ENCODE measurements around the gene SV2C.
"Not testable (repeated sequence)": the region's sequence is repeated elsewhere in the genome, so short reads cannot be mapped to it uniquely, and the experiment has no call there.

Gene SV2C

GRCh38 chr5:76356887-76357286, 273.7 kb downstream of the SV2C start:
- no peak for DNase-seq

- DNase-seq: no peak
These were observed 280.4 kb downstream of the SV2C start for GRCh38 chr5:76363352-76364225.

- DNase-seq: no peak
These were observed 281.0 kb downstream of the SV2C start for GRCh38 chr5:76364226-76364589.

DNA sequence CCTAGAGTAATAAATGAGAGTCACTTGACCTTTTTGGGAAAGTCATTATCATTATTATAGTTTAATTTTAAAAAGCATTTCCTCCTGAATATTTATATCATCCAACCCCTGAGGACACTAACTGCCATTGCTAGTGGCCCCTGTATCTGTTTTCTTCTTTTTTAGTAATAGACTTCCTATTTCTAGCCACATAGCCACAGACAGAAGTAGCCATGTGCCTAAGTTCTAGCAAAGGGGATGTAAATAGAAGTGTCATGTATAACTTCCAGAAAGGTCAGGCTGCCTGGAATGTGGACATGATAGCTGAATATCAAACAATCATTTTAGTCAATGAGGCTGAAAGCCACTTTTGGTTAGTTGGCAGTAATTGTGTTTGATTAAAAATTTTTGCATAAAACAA, 282.4 kb downstream of the SV2C start:
- DNase-seq: no peak

DNA sequence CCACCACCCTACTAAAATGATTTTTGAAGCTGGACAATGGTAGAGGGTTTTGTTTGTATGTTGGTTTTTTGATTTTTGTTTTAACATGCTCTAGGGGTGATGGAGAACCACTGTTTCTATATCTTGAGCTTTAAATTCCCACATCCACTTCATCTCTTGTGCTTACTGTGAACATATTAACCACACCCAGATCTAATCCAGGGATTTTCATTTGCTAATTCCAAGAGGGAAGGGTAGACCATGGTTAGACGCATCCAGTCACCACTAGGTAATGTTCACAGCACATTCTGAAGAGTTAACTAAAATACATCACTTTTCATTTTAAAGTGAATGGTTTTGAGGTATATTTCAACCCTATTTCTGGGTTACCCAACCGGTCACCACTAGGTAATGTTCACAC, 283.4 kb downstream of the SV2C start:
- DNase-seq: no peak

DNA sequence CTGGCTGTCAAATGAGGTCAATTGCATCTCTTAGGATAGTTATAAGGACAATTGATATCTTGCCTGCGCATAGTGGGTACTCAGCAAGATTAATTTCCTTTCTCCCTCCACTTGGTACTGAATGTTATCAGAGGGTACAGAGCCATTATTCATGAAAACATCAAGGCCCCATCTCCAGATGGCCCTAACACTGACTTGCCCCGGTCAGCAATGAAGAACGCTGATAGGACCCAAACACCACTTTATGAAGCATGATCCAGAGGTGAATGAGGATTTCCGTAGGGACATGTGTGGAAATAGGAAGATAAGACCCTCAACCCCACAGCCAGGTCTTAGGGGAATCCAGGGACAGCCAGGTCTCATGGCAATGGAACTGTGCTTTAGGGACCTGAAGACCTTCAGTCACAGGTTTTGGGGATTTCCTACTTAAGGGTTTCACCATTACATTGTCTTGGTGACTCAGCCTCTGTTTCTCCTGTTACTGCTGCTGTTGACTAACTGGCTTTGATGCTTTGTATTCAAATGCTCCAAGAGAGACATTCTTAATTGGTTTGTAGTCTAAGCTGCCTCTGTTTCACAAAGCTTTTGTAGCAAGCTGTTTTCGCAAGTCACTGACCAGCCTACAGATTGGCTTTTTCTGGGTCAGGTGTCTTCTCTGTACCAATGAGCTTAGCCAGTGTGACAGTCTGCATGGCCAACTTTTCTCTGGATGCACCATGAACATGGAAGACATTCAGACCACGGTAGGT, 284.6 kb downstream of the SV2C start:
- DNase-seq: no peak

GRCh38 chr5:76368941-76369340, 285.8 kb downstream of the SV2C start:
- DNase-seq: no peak

DNA sequence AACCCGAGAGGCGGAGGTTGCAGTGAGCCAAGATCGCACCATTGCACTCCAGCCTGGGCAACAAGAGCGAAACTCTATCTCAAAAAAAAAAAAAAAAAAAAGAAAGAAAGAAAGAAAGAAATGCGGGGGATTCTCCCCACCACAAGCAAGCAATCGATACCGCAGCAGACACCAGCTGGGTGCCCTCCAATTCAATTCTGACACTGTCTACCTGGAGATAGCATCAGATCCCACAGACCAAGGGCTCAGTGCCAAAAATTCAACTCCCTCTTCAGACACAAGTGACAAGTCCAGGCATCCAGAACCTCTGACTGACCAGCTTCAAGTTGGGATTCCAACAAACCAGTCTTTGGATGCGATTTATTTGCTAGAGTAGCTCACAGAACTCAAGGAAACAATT, 286.5 kb downstream of the SV2C start:
- not testable (repeated sequence) for DNase-seq

DNA sequence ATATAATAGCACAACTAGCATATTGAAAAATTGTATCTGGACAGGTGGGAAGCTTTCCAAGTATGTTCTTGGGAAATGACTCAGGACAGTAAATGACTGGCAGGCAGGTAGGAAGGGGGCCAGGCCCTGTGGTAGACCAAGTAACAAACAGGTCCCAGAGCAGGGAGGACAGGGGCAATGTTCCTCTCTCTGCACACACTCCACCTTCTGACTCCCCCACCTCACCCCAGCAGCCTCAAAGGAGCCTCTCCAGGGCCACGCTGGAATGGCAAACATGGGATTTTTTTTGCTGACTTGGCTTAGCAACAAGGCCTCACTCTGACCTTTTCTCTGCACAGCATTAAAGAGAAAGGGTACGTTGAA, 288.8 kb downstream of the SV2C start:
- no peak for DNase-seq

GRCh38 chr5:76372323-76373054, 289.3 kb downstream of the SV2C start:
- DNase-seq: no peak

DNA sequence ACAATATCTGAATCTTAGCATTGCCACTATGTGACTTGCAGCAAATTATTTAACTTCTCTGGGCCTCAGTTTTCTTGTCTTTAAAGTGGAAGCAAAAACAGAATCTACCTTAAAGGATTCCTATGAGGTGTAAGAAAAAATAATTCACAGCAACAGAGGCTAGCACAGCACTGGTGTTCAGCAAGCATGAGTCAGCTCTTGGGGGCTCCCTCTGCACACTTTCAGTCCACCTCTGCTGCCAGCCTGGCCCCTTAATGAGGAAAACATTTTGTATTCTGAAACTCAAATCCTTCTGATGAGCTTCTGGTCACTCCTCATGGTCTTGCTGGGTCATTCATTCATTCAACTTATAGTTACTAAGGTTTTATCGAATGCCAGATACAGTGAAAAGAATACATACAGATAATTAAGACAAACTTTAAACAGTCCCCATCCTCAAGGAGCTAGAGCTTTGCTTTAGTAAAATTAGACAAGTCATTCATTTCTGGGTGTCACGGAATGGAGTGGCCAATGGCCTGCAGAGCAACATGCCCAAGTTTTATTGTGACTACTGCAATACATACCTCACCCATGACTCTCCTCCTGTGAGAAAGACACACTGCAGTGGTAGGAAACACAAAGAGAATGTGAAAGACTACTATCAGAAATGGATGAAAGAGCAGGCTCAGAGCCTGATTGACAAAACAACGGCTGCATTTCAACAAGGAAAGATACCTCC, 293.1 kb downstream of the SV2C start:
- no peak for DNase-seq

- no peak for DNase-seq
These were observed 293.7 kb downstream of the SV2C start for GRCh38 chr5:76376866-76377230.

- DNase-seq: no peak
These were observed 295.2 kb downstream of the SV2C start for GRCh38 chr5:76378355-76378754.

- DNase-seq: no peak
These were observed 296.1 kb downstream of the SV2C start for GRCh38 chr5:76379316-76379715.

DNA sequence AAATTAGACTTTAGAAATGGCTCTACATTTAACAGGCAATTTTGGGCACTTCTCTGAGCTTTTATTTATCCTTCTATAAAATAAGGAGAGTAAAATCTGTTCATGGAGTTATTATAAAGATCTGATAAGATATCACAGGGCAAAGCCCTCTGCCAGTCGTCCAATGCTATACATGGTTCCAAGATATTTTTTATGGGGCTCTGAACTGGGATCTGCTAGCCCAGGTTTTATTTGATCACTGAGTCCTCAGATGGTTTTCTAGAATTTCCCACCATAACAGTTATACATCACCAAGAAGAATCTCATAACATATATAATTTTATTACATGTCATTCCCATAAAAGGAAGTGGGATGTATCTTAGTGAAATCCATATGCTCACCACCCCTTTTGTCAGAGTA, 296.7 kb downstream of the SV2C start:
- no peak for DNase-seq

- DNase-seq: no peak
These were observed 297.3 kb downstream of the SV2C start for GRCh38 chr5:76380346-76381066.

DNA sequence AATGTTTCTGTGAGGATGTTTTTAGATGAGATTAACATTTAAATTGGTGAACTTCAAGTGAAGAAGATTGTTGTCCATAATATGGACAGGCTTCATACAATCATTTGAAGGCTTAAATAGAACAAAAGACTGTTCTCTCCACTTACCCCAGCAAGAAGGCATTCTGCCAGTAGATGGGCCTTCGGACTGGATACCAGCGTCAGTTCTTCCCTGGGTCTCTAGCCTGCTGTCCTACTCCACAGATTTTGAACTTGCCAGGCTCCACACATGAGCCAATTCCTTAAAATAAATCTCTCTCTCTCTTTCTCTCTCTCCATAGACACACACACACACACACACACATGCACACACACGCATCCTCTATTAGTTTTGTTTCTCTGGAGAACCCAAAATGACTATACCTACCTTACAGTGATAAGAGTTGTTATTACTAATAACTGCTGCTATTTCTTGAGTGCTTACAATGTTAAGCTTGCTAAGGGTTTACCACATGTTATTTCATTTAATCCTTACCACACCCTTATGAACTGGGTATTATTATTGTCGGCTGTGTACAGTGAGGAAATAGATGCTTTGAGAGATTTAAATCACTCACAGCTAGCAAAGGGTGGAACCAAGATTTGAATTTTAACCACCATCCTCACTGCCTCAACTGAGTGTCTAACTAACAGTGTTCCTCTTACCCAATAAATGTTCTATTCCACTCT, 300.1 kb downstream of the SV2C start:
- no peak for DNase-seq

GRCh38 chr5:76384189-76384588, 301.0 kb downstream of the SV2C start:
- DNase-seq: no peak

DNA sequence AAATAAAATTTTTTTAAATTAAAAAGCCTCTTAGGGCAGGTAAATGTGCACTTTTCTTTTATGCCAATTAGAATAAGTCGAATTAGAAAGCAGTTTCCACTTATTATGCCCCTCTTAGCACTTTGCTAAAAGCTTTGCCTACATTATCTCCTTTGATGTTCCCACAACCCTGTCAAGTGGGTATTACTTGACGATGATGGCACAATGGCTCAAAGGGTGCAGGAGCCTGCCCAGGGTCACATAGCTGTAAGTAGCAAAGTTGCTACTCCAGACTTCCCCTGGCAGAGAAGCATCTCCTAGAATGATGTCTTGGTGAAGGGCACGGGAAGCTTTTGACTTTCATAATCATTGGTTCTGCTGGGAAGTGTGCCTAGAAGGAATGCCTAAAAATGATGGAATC, 301.5 kb downstream of the SV2C start:
- DNase-seq: no peak

- no peak for DNase-seq
These were observed 302.4 kb downstream of the SV2C start for GRCh38 chr5:76385540-76385939.

GRCh38 chr5:76386360-76386759, 303.2 kb downstream of the SV2C start:
- no peak for DNase-seq

DNA sequence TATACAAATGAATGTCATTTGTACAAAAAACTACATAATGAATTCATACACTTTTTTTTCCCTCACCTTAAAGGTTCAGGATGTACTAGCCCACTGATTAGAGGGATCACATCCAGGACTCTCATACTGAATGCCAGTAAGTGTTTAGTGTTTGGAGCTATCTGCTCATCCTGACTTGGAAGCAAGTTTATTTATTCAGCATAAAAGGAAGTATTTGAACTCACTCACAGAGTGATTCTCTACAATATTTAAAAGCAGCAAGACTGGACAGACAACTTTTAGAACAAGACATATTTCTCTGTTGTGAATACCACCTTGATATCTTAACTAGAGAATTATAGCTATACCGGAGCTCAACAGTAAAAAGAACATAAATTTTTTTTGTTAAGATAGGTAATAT, 305.1 kb downstream of the SV2C start:
- no peak for DNase-seq

Measured in NCI-H446 (cell line).